Endothelial cell (in vitro differentiated cells): Measurements from ENCODE around the gene LRCH1. TPM values are rescaled to one million over a fixed set of nuclear protein-coding genes. Genes with fewer than 3 reads are reported as not detected.
"Not testable (repeated sequence)": the region's sequence is repeated elsewhere in the genome, so short reads cannot be mapped to it uniquely, and the experiment has no call there.

Source experiments
- DNase-seq: peaks from one replicate; pipeline ENCODE4 v3.0.0; 2021; ENCODE audit warnings: low spot score
- H3K27ac Mint-ChIP-seq: one replicate; pipeline ENCODE4 v1.8.0; 2021; ENCODE audit warnings: mixed read lengths, inconsistent platforms; ENCODE audit not compliant: unreplicated experiment
- H3K27me3 Mint-ChIP-seq: one replicate; pipeline ENCODE4 v1.8.0; 2021; ENCODE audit warnings: mild to moderate bottlenecking, moderate library complexity, mixed read lengths, inconsistent platforms; ENCODE audit not compliant: unreplicated experiment
- H3K36me3 Mint-ChIP-seq: one replicate; pipeline ENCODE4 v1.8.0; 2021; ENCODE audit warnings: mild to moderate bottlenecking, low read depth, mixed read lengths, inconsistent platforms; ENCODE audit not compliant: unreplicated experiment
- H3K4me1 Mint-ChIP-seq: one replicate; pipeline ENCODE4 v1.8.0; 2021; ENCODE audit warnings: mild to moderate bottlenecking, mixed read lengths, inconsistent platforms; ENCODE audit not compliant: unreplicated experiment
- H3K4me3 Mint-ChIP-seq: one replicate; pipeline ENCODE4 v1.8.0; 2021; ENCODE audit warnings: mild to moderate bottlenecking, mixed read lengths, inconsistent platforms; ENCODE audit not compliant: unreplicated experiment
- H3K9me3 Mint-ChIP-seq: one replicate; pipeline ENCODE4 v1.8.0; 2021; ENCODE audit warnings: mixed read lengths, inconsistent platforms; ENCODE audit not compliant: unreplicated experiment
- CTCF ChIP-seq: fragments of 200-600 bp; sonication (generic); IDR thresholded peaks from one replicate; pipeline ENCODE4 v1.5.0; 2021; ENCODE audit warnings: antibody characterized with exemption; ENCODE audit not compliant: unreplicated experiment
- total RNA-seq: library from RNA; stranded (reverse); fragmentation: NEBNext Ultra II Directional; extraction: Animal tissue kit (Norgen Biotek cat#: 25700); gene quantifications from one replicate; pipeline ENCODE4 v1.2.1, GENCODE V29; 2021; ENCODE audit not compliant: unreplicated experiment

LRCH1 gene
- total RNA-seq, 1 donor from 2014 or later, result 45.6 TPM

GRCh38 chr13:46759846-46760245 lies 206.9 kb downstream of the LRCH1 start:
- no peak for DNase-seq
- no peak for TF ChIP-seq CTCF
- Mint-ChIP-seq H3K4me3 (no peak overlapping the region), H3K36me3 (no peaks in the 10 kb centered on the region), H3K27me3 (peaks cover 4% of the 10 kb centered on the region), H3K27ac (no peak overlapping the region), H3K4me1 (peaks cover 5% of the 10 kb centered on the region), H3K9me3 (no peaks in the 10 kb centered on the region)

- Mint-ChIP-seq H3K36me3 (no peaks in the 10 kb centered on the region), H3K9me3 (no peaks in the 10 kb centered on the region), H3K4me1 (peaks cover 5% of the 10 kb centered on the region), H3K27ac (no peak overlapping the region), H3K4me3 (no peak overlapping the region), H3K27me3 (peaks cover 4% of the 10 kb centered on the region)
- no peak for TF ChIP-seq CTCF
- DNase-seq, result no peak
Measured at GRCh38 chr13:46761174-46761573, 208.2 kb downstream of the LRCH1 start.

GRCh38 chr13:46761866-46762265 lies 208.9 kb downstream of the LRCH1 start:
- Mint-ChIP-seq H3K9me3 (no peaks in the 10 kb centered on the region), H3K36me3 (no peaks in the 10 kb centered on the region), H3K4me1 (peaks cover 5% of the 10 kb centered on the region), H3K27me3 (peaks cover 4% of the 10 kb centered on the region), H3K27ac (no peak overlapping the region), H3K4me3 (no peak overlapping the region)
- DNase-seq, result no peak
- TF ChIP-seq CTCF, result no peak

- not testable (repeated sequence) for H3K4me1 Mint-ChIP-seq, H3K9me3 Mint-ChIP-seq, H3K4me3 Mint-ChIP-seq, DNase-seq, H3K36me3 Mint-ChIP-seq, H3K27me3 Mint-ChIP-seq, H3K27ac Mint-ChIP-seq
Measured at GRCh38 chr13:46769925-46770324, 217.0 kb downstream of the LRCH1 start.

GRCh38 chr13:46771693-46772092 lies 218.7 kb downstream of the LRCH1 start:
- no peak overlapping the region for H3K27ac Mint-ChIP-seq
- no peak overlapping the region for H3K4me3 Mint-ChIP-seq
- no peak for DNase-seq
- H3K9me3 Mint-ChIP-seq, result no peaks in the 10 kb centered on the region
- H3K27me3 Mint-ChIP-seq, result no peaks in the 10 kb centered on the region
- no peaks in the 10 kb centered on the region for H3K4me1 Mint-ChIP-seq
- no peak for TF ChIP-seq CTCF
- peaks cover 3% of the 10 kb centered on the region for H3K36me3 Mint-ChIP-seq

GRCh38 chr13:46773541-46773940 lies 220.6 kb downstream of the LRCH1 start:
- Mint-ChIP-seq H3K27me3 (no peaks in the 10 kb centered on the region), H3K9me3 (no peaks in the 10 kb centered on the region), H3K27ac (no peak overlapping the region), H3K36me3 (peaks cover 3% of the 10 kb centered on the region), H3K4me3 (no peak overlapping the region), H3K4me1 (no peaks in the 10 kb centered on the region)
- DNase-seq, result no peak
- TF ChIP-seq CTCF, result no peak
